Mesenteric fat pad (tissue), 1 donor: Measurements from ENCODE around the gene TM9SF3. TPM values are rescaled to one million over a fixed set of nuclear protein-coding genes. Genes with fewer than 3 reads are reported as not detected.

Experiments used
- DNase-seq: peaks from one replicate; pipeline ENCODE4 v3.0.0-alpha.2; 2020; ENCODE audit warnings: low spot score
- long read RNA-seq: library from polyadenylated mRNA; unstranded; transcript quantifications from one replicate; pipeline ENCODE4 v2.0.0, GENCODE V29; 2020
- total RNA-seq: library from RNA; stranded (reverse); fragmentation: NEBNext Ultra II Directional; extraction: Animal tissue kit (Norgen Biotek cat#: 25700); gene quantifications from one replicate; pipeline ENCODE4 v1.2.1, GENCODE V29; 2021
- donor health status: DM: yes; HTN: yes; CAD: no.

Gene TM9SF3
- total RNA-seq, result 139 TPM
- long read RNA-seq, full-length matches to known transcripts, result 1 of 16 reads
- long read RNA-seq, partial matches to known transcripts, result 8 of 16 reads
- long read RNA-seq, other reads (novel, unspliced or antisense), result 7 of 16 reads

DNA sequence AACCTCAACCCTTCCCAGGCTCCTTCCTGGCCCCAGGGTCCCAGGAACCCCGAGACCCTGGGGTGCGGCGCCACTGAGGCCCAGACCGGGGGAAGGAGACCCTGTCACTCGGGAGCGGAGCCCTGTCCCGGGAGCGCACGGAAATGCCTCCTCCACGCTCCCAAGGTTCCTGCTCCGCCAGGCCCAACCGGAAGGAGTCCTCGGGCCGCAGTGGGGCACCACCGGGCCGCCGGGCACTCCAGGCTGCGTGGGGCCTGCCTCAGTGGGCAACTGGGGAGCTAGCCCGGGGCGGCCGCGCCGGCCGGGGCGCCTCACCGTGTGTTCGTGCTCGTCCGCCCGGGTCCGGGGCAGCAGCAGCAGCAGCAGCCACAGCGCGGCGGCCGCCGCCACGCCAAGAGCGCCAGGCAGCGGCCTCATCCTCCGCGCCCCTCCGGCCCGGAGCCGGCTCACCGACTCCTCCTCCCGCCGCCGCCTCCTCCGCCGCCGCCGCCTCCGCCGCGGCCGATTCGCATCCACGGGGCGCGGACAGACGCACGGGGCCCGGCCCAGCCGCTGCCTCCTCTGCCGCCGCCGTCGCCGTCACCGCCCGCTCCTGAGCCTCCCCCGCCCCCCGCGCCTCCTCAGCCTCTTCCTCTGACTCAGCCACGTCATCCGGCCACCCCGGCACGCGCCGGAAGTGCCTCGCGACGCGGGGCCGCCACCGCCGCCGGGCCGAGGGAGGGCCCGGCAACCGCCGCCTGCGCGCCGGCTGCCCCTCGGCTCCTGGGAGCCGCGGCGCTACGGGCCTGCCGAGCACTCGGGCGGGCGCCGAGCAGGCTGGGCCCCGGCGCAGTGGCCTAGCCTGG is at the start of gene TM9SF3:
TM9SF3 (minus strand) TSS at position 594 of the 845 bp plus-strand sequence; CDS start at position 417, 177 bp downstream.
- peak; percentile 98 for DNase-seq

GRCh38 chr10:96636551-96636950 is 49.7 kb upstream of the TM9SF3 start:
- no peak for DNase-seq

- no peak for DNase-seq
Measured at GRCh38 chr10:96632974-96633710, 46.3 kb upstream of the TM9SF3 start.

DNA sequence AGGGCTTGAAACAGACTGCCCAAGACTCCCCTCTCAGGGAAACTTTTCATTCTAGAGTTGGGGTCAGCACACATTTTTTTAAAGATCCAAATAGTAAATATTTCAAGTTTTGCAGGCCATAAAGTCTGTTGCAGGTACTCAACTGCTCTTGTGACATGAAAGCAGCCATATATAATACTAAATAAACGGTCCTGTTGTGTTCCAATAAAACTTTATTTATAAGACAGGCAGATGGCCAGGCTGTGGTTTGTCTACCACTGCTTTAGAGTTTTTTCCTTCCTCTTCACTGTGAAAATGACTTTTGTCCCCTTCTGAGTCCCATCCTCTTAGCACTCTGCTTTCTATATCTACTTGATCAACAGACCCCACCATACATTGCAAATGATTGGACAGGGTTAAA is 40.5 kb upstream of the TM9SF3 start:
- no peak for DNase-seq

- no peak for DNase-seq
Measured at GRCh38 chr10:96626795-96627194, 40.0 kb upstream of the TM9SF3 start.

- DNase-seq, result no peak
Measured at GRCh38 chr10:96625173-96625572, 38.4 kb upstream of the TM9SF3 start.

DNA sequence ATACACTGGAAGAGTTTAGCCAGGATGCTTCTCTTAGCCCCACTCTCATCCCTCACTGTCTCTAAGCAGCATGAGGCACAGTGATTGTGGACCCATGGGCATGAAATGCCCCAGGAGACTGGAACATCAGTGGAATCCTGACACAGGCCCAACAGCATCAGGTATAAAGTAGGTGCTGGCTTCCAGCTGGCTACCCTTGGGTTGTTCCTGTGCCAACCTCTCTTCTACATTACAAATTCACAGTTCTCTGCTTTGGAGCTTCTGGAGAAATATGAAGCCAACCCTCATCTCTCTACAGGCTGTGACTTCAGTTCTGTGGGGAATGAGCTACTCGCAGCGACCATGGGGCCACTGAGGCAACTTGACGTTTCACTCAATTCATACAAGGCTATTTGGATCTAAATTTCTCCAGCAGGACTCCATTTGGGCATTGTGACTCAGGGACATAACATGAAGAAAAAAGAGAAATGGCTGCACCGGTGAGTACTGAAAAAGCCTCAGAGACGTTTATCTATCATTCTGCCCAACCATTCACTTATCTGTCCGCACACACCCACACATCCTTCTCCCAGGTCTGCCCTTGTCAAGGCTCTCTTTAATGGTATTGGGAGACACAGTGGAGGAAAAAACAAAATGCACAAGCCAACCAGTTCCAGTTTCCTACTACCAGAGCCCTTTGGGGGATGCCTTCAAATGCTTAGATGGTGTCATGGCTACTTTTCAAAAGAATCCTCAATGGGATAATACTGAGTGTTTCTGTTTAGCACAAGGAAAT is 35.4 kb upstream of the TM9SF3 start:
- no peak for DNase-seq

- no peak for DNase-seq
Measured at GRCh38 chr10:96619796-96620773, 33.3 kb upstream of the TM9SF3 start.

GRCh38 chr10:96619120-96619519 is 32.3 kb upstream of the TM9SF3 start:
- DNase-seq, result no peak

GRCh38 chr10:96618653-96619052 is 31.8 kb upstream of the TM9SF3 start:
- DNase-seq, result no peak

DNA sequence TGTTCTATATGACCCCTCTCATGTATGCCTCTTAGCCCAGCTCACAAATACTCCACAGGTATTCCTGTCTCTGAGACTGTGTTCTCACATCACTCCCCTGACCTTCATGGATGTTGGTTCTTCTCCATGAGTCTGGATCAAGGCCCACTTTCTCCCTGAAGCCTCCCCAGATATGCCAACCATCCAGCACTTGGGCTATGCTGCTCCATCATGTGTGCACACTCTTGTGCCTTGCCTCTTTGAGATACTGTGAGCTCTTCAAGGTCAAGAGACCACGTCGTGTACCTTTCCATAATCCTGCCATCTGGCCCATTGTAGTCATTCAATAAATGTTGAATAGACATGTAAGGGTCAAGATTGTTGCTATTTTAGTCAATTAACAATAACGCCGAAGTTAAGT is 30.1 kb upstream of the TM9SF3 start:
- no peak for DNase-seq

DNA sequence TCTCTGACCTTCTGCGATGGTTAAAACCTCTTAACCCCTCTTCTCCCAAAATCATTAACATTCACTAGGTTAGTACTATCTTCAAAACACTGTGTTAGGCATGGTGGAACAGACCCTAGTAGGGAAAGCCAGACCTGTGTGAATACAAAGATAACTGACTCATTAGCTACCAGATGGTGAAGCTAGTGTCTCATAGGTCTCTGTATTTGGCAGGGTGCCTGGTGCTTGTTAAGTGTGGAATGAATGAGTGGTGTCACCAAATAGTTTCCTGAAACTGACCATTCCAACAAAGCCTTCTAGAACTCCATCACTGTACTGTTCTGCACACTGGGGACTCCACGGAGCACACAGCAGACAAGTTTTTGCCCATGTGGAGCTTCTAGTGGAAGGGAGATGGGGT is 27.7 kb upstream of the TM9SF3 start:
- DNase-seq, result no peak

DNA sequence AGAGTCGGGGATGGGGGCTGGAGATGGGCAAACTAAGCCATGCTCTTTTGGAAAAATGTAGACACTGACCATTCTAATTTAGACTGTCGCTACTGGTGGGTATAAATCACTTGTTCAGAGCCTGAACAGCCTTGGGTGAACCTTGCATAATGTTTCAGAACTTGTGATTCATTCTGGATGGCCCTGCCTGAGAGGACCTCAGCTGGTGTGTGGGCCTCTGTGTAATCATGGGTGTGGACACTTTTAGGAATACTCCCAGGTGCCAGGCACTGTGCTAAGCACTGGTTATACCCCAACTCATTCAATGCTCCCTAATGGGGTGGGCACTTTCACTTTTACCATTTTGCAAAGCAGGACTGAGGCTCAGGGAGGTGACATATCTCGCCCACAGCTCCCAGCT is 26.8 kb upstream of the TM9SF3 start:
- DNase-seq, result no peak

- no peak for DNase-seq
Measured at GRCh38 chr10:96612055-96612830, 25.4 kb upstream of the TM9SF3 start.

DNA sequence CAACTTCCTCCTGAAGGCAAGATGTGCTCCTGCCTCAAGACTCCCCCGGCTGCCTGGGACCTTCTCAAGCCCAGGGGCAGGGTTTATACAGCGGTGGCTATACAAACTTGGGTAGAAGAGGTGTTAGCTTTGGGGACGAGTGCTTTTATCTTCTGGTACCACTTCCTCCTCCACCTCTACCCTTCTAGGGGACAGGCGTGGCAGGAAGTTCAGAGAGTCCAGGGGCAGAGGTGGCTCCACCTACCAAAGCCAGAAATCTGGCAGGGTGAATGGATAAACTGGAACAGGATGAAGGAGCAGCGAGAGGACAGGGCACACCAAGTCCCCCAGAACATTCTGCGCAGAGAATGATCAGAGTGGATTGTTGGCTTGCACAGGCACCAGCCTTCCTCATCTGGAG is 24.0 kb upstream of the TM9SF3 start:
- no peak for DNase-seq

DNA sequence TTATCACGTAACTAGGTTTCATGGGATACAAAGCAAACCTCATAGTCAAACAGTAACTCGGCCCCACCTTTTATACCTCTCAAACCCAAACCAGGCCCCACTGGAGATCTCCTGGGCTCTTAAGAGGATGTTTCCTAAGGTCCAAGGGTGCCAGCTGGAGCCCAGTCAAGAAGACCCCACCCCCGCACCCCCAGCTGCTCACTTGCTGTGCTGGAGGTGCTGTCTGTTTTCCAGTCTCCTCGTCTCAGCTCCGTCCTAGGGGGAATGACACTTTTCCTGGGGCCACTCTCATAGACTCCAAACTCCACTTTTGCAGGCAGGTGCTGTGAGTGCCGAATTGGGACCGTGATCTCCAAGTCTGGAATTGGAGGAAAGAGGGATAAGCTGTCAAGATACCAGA is 22.7 kb upstream of the TM9SF3 start:
- no peak for DNase-seq

GRCh38 chr10:96608805-96609204 is 22.0 kb upstream of the TM9SF3 start:
- DNase-seq, result no peak

DNA sequence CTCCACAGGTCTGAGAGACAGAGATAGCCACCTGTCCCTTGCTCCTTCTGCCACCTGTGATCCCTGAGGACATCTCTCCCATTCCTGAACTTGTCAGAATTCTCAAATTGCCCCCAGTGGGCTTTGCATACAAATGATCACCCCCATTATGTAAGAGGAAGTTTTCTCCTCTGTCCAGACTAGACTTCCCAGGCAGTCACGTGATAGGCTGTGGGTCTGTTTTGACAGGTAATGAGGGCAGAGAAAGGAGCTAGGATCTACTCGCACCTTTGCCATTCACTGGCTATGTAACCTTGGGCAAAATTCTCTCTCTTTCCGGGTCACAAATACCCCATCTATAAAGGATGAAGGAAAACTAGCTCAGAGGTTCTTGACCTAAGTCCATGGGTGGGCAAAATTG is 21.4 kb upstream of the TM9SF3 start:
- no peak for DNase-seq

GRCh38 chr10:96606946-96607345 is 20.1 kb upstream of the TM9SF3 start:
- no peak for DNase-seq

- no peak for DNase-seq
Measured at GRCh38 chr10:96606216-96606615, 19.4 kb upstream of the TM9SF3 start.
